ENCODE data around the gene FYN. TPM values are rescaled to one million over a fixed set of nuclear protein-coding genes. Genes with fewer than 3 reads are reported as not detected.

FYN gene
- total RNA-seq, 2 donors from 2014 or later, result 25.7 to 83.1 TPM

DNA sequence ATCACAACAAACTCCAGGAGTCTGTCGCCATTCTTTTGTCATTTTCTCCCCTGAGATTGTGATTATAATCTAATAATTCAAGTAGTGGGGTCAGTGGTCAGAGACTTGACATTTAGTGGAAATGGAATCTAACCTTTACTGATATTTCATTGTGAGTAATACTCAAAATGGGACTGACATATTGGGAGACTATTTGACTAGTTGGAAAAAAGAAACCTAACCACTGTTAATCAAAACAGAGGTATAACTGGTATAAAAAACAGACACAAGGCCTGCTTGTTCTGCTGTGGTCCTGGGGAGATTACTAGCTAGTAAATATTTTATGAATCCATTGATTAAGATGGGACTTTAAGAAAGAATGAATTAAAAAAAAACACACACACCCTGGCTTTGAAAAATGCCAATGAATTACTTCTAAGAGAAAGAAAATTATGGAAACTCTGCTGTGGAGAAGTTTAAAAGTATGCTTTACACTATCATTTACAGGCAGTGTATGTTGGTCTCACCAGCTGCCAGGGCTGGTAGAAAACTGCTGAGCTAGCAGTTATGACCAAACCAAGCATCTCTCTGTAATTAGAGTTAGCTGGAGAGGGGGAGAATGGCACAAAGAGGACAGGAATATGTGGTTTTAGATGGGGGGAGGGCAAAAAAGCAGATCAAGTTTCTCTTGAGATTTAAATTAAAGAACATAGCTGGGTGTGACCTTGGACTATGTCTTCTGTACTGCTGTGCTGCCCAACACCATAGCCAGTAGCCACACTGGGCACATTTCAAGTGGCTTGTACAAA, 103.7 kb downstream of the FYN start:
- Histone ChIP-seq H3K4me1 (no peaks in the 10 kb centered on the region), H3K4me3 (no peak overlapping the region), H3K9me3 (no peaks in the 10 kb centered on the region), H3K27me3 (no peaks in the 10 kb centered on the region), H3K27ac (no peak overlapping the region), H3K36me3 (replicated peaks in 1 of 2; ENCODE audit: insufficient read depth in 1 of 2, low read depth in 2 of 2) (no peaks in the 10 kb centered on the region)
- DNase-seq (no peak), ATAC-seq (no peak)
- 45 to 67% methylated on average over 1 of the region's 1 CpG for WGBS, 2 donors
- no peak for TF ChIP-seq POLR2A (IDR thresholded peaks at IDR 0.05)
- TF ChIP-seq CTCF (IDR thresholded peaks at IDR 0.05), result no peak
- intact Hi-C loops (cut with DNase I), result no loop called here

DNA sequence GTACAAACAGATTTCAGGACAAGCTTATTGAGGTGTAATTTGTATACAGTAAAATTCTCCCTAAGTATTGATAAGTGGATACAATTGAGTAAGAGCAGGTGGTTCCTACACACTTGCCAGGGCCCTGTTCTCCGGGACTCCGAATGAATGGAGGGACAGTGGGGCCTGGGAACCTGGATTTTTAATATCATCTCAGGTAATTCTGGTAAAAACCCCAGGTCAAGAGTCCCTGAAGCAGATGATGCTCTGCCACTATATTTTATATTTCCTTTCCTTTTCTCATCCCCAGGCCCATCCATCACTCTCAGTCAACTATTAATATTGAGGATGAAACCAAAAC, 104.9 kb downstream of the FYN start:
- Histone ChIP-seq H3K27ac (no peak overlapping the region), H3K4me3 (no peak overlapping the region), H3K27me3 (no peaks in the 10 kb centered on the region), H3K4me1 (no peaks in the 10 kb centered on the region), H3K9me3 (no peaks in the 10 kb centered on the region), H3K36me3 (replicated peaks in 1 of 2; ENCODE audit: insufficient read depth in 1 of 2, low read depth in 2 of 2) (no peaks in the 10 kb centered on the region)
- ATAC-seq (no peak), DNase-seq (no peak)
- TF ChIP-seq POLR2A (IDR thresholded peaks at IDR 0.05) (no peak), CTCF (IDR thresholded peaks at IDR 0.05) (no peak)
- intact Hi-C loops (cut with DNase I), result no loop called here
- 91 to 100% methylated on average over 2 of the region's 2 CpGs for WGBS, 2 donors

DNA sequence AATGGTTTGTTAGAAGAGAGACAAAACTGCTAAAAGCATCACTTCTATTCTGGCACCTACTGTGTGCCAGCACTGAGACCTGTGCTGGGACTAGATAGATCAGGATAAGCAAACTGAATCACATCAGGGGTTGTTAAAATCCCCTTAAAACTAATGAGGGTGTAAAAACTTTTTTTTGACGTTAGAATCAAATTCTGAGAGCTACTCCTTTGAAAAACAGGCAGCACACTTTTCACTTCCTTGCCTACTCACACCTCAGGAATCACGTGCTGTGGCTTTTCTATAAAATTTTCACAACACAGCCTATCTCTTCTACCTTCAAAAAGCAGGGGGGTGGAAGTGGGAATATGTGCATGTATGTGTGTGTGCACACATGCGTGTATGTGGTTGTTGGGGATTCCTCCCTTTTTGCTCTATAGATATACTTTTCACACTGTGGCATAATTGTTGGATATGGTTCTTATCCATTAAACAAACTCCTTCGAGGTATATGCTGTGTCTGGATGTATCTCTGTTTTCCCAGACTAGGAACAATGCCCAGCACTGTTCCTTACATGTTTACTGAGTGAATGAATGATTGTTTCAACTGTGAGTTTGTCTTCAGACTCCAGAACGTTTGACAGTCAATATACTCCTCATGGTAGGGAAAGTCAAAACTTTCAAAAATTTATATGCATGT, 105.4 kb downstream of the FYN start:
- intact Hi-C loops (cut with DNase I), result no loop called here
- no peaks in the 10 kb centered on the region for H3K36me3 ChIP-seq (replicated peaks in 1 of 2; ENCODE audit: insufficient read depth in 1 of 2, low read depth in 2 of 2)
- 51 to 55% methylated on average over 5 of the region's 5 CpGs for WGBS, 2 donors

GRCh38 chr6:111766201-111766857, 106.9 kb downstream of the FYN start:
- intact Hi-C loops (cut with DNase I), result no loop called here
- WGBS, 2 donors, result 61 to 71% methylated on average over 5 of the region's 5 CpGs
- no peak for ATAC-seq
- Histone ChIP-seq H3K4me1 (no peaks in the 10 kb centered on the region), H3K9me3 (no peaks in the 10 kb centered on the region), H3K36me3 (replicated peaks in 1 of 2; ENCODE audit: insufficient read depth in 1 of 2, low read depth in 2 of 2) (no peaks in the 10 kb centered on the region), H3K27me3 (no peaks in the 10 kb centered on the region), H3K4me3 (no peak overlapping the region), H3K27ac (no peak overlapping the region)
- DNase-seq, result no peak
- no peak for TF ChIP-seq CTCF (IDR thresholded peaks at IDR 0.05)
- no peak for TF ChIP-seq POLR2A (IDR thresholded peaks at IDR 0.05)

More for the DNA sequence above, 105.4 kb downstream of the FYN start:
- Histone ChIP-seq H3K4me1 (no peaks in the 10 kb centered on the region), H3K27me3 (no peaks in the 10 kb centered on the region), H3K4me3 (no peak overlapping the region), H3K27ac (no peak overlapping the region), H3K9me3 (no peaks in the 10 kb centered on the region)
- TF ChIP-seq POLR2A (IDR thresholded peaks at IDR 0.05) (no peak), CTCF (IDR thresholded peaks at IDR 0.05) (no peak)
- DNase-seq (no peak), ATAC-seq (no peak)
